PFSK-1 (cell line): ENCODE results near the gene GARIN5A.

Experiments used
- FOXP2 ChIP-seq: optimal IDR thresholded peaks from 2 replicates; pipeline ENCODE3; 2011; ENCODE audit warnings: borderline replicate concordance, control low read depth, inconsistent platforms; ENCODE audit not compliant: insufficient read depth; ENCODE audit errors: extremely low read length, extremely low read depth
- POLR2AphosphoS5 ChIP-seq: IDR thresholded peaks from 2 replicates; pipeline ENCODE4 v1.6.1; 2012; ENCODE audit warnings: low read depth, mild to moderate bottlenecking, control low read depth, low read length, moderate library complexity
- TF ChIP-seq, protein P1 (sequence below), 2 experiments: IDR thresholded peaks; 2 replicates each; pipeline versions ENCODE4 v1.6.1 to v1.8.0; 2011 to 2012; ENCODE audit warnings: low read depth in 2 of 2, low read length in 2 of 2, control low read depth in 1 of 2, inconsistent platforms in 1 of 2, mild to moderate bottlenecking in 1 of 2, moderate library complexity in 1 of 2; ENCODE audit not compliant: insufficient read depth in 1 of 2

DNA sequence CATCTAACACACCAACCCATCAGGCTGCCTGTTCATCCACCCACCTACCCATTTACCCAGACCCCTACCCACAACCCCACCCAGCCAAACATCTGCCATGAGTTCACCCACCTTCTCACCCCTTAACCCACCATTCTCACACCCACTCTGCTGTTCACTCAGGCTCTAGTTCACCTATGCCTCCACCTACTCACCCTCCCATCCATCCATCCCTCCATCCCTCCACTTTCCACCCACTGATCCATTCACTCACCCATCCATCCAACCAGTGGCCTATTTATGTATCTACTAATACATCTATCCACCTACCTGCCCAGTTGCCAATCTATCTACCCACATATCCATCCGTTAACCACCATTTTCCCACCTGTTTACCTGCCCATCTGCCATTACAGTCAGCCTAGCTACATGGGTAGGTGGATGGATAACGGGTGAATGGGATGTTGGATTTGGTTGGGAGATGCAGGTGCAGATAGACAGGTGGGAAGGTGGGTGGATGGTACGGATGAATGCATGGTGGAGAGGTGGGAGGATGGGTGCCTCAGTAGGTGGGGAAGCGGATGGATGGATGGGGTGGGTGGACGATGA is 38.7 kb downstream of the GARIN5A start:
- TF ChIP-seq POLR2AphosphoS5: no peak
- TF ChIP-seq, protein P1, sequence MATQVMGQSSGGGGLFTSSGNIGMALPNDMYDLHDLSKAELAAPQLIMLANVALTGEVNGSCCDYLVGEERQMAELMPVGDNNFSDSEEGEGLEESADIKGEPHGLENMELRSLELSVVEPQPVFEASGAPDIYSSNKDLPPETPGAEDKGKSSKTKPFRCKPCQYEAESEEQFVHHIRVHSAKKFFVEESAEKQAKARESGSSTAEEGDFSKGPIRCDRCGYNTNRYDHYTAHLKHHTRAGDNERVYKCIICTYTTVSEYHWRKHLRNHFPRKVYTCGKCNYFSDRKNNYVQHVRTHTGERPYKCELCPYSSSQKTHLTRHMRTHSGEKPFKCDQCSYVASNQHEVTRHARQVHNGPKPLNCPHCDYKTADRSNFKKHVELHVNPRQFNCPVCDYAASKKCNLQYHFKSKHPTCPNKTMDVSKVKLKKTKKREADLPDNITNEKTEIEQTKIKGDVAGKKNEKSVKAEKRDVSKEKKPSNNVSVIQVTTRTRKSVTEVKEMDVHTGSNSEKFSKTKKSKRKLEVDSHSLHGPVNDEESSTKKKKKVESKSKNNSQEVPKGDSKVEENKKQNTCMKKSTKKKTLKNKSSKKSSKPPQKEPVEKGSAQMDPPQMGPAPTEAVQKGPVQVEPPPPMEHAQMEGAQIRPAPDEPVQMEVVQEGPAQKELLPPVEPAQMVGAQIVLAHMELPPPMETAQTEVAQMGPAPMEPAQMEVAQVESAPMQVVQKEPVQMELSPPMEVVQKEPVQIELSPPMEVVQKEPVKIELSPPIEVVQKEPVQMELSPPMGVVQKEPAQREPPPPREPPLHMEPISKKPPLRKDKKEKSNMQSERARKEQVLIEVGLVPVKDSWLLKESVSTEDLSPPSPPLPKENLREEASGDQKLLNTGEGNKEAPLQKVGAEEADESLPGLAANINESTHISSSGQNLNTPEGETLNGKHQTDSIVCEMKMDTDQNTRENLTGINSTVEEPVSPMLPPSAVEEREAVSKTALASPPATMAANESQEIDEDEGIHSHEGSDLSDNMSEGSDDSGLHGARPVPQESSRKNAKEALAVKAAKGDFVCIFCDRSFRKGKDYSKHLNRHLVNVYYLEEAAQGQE (IDR thresholded peaks at IDR 0.05; ENCODE audit: insufficient read depth in 1 of 2, low read depth in 2 of 2, low read length in 2 of 2): no peak
- TF ChIP-seq FOXP2: no peak
